Measurements from ENCODE around the gene SNAP25. TPM values are rescaled to one million over a fixed set of nuclear protein-coding genes. Genes with fewer than 3 reads are reported as not detected.
A peak's percentile ranks its signal among the peaks of the same experiment; 100 is the strongest.

SNAP25 gene
- total RNA-seq, 1 donor = 8.6 TPM

DNA sequence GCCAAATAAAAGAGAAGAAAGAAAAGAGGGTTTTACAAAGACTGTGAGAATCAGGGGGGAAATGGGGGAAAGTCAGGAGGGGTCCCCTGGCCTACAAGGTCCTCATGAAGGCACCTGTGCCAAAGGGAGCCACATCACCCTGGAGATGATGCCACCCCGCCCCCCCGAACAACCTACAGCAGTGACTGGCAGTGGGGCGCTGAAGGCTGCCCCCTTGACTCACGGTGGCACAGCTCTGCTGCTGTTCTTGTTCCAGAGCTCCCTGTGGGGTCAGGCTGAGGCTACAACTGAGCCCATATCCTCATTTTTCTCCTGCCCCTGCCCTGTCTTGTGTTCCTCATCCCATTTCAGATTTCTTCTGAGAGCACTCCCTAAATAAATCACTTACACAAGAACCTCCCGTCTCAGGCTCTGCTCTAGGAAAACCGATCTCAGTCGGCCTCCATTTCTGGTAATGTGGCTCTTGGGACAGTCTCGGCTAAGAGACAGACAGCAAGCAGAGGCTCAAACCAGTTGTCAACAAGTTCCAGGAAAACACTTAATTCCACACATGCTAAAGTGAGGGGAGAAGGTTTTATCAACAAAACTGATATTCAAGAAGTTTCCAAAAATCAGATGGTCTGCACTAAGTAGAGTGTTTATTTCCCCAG lies 105.7 kb downstream of the SNAP25 start:
- TF ChIP-seq, protein P1, sequence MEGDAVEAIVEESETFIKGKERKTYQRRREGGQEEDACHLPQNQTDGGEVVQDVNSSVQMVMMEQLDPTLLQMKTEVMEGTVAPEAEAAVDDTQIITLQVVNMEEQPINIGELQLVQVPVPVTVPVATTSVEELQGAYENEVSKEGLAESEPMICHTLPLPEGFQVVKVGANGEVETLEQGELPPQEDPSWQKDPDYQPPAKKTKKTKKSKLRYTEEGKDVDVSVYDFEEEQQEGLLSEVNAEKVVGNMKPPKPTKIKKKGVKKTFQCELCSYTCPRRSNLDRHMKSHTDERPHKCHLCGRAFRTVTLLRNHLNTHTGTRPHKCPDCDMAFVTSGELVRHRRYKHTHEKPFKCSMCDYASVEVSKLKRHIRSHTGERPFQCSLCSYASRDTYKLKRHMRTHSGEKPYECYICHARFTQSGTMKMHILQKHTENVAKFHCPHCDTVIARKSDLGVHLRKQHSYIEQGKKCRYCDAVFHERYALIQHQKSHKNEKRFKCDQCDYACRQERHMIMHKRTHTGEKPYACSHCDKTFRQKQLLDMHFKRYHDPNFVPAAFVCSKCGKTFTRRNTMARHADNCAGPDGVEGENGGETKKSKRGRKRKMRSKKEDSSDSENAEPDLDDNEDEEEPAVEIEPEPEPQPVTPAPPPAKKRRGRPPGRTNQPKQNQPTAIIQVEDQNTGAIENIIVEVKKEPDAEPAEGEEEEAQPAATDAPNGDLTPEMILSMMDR (IDR thresholded peaks at IDR 0.05; ENCODE audit: insufficient read depth, low read depth, low read length) = no peak
- no peak for DNase-seq (ENCODE audit: low read depth)
- no peak overlapping the region for H3K4me3 ChIP-seq (ENCODE audit: low read depth, low read length)

DNA sequence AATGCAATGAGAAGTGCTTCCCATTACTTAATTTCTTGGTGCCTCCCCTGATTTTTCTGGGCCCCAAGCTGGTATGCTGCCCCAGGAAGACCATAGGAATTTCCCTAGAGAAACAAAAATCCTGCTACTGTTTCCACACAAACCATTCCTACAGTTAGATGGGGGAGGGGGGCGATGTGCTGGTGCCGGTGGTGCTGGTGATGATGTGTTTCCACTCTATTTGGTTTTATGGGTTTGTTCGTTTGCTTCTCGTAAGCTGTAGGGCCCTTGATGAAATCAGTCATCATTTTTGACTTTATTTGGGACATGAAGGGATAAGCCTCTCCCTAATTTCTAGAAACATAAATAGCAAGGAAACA lies 110.2 kb downstream of the SNAP25 start:
- TF ChIP-seq, protein P1 (IDR thresholded peaks at IDR 0.05; ENCODE audit: insufficient read depth, low read depth, low read length) = no peak
- peak; percentile 33 for DNase-seq (ENCODE audit: low read depth)
- H3K4me3 ChIP-seq (ENCODE audit: low read depth, low read length) = peak overlapping the region; percentile 55

DNA sequence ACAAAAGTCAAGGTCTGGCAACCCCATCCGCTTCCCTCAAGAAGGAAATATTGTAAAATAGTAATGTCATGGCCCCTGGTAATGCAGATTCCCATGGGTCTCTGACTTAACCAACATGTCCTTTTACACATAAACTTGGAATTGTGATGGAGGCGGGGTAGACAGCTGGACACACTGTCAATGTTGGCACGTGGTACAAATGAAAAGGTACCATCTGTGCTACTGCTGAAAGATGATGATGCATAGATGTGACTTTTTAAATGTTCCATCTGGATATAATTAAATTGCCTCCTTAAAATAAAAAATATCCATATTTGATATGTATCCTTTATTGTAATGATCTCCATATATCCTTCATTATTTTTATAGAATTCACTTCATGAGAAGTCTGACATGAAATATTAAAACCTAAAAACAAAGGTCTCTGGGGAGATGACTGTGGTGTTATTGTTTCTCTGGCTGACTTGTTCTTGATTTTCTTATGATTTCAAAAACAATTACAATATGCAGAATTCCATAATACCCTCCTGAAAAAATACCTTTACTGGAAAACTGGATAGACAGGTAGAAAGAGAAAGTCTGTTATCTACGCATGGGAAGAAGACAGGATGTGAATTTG lies 110.9 kb downstream of the SNAP25 start:
- TF ChIP-seq, protein P1 (IDR thresholded peaks at IDR 0.05; ENCODE audit: insufficient read depth, low read depth, low read length) = no peak
- no peak for DNase-seq (ENCODE audit: low read depth)
- no peak overlapping the region for H3K4me3 ChIP-seq (ENCODE audit: low read depth, low read length)

DNA sequence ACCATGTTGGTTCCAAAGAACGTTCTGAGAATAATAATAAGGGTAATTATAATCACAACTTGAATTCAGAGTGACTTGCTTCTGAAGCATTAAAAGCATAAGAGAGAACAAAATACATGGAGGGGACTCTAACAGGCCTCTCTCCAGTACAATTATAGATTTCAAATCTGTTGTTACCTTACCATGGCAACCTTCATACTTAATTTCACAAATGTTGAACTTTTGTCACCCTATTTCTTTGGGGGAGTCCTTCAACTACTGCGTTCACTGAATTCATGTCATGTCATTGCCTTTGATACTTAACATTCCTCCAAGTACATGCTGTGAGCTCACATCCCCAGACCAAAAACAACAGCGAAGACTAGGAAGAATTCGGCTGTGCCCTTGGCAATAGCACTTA lies 111.4 kb downstream of the SNAP25 start:
- no peak for DNase-seq (ENCODE audit: low read depth)
- TF ChIP-seq, protein P1 (IDR thresholded peaks at IDR 0.05; ENCODE audit: insufficient read depth, low read depth, low read length) = no peak
- no peak overlapping the region for H3K4me3 ChIP-seq (ENCODE audit: low read depth, low read length)

DNA sequence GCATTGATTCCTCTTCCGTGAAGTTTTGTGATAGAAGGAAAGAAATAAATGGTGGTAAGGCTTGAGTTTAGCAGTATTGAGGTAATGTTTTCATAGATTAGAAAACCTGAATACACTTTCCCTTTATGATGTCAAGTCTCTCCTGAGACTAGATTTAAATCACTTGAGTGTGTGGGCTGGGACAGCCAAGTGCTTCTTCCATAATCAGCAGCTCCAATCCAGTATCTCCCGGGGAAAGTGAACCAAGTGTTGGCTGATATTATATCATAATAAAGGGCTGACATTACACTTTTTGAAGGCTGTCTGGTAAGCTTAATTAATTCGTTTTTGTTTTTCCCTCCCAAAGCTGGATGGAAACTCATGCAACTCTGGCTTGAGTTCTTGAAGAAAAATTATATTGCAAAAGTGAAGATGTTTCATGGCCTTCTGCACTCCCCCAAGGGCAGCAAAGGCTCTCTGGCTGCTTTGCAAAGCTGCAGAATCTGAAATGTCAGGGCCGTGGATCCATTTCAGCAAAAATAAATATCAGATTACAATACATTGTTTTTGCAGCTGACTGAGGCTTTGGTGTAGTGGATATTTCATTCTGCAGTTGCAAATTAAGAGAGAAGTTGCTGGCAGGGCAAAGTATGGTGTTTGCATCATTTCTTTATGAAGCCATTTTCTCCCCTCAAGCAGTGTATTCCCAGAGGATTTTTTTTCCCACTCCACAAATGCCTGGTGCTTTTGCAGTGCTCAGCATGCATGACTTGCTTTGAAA lies 114.2 kb downstream of the SNAP25 start:
- TF ChIP-seq, protein P1 (IDR thresholded peaks at IDR 0.05; ENCODE audit: insufficient read depth, low read depth, low read length) = no peak
- DNase-seq (ENCODE audit: low read depth) = peak; percentile 27
- no peak overlapping the region for H3K4me3 ChIP-seq (ENCODE audit: low read depth, low read length)

DNA sequence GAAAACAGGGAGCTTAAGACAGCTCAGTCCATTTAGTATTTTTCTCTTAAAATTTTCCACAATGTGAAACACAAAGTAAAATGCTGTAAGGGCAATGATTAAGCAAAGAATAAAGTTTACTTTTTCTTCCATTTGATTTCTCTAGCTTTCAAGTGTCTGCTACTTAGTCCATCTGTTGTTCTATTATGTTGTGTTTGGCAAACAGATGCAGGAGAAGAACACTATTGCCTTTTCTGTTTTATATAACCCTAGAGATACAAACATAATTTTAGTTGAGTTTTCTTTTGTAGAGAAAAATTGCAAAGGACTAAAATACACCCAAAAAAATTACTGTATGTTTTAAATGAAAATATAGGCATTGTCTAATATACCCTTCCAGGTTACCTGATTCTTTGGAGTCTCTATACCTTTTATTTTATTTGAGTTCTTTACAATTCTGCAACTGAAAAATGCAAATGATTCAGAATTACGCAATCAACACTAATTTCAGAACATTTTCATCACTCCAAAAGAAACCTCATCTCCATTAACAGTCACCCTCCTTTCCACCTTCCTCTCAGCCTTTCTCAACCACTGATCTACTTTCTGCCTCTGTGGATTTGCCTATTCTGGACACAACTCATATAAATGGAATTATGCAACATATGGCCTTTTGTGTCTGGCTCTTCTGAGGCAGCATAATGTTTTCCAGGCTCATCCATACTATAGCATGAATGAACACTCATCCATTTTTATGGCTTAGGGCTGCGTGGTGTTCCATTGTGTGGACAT lies 118.5 kb downstream of the SNAP25 start:
- peak; percentile 58 for DNase-seq (ENCODE audit: low read depth)
- TF ChIP-seq, protein P1 (IDR thresholded peaks at IDR 0.05; ENCODE audit: insufficient read depth, low read depth, low read length) = no peak
- H3K4me3 ChIP-seq (ENCODE audit: low read depth, low read length) = no peak overlapping the region
